Colonic mucosa (tissue), 4 donors: Measurements from ENCODE around the gene PRMT1. TPM values are rescaled to one million over a fixed set of nuclear protein-coding genes. Genes with fewer than 3 reads are reported as not detected.

Experiments
- DNase-seq: peaks from one replicate; pipeline ENCODE4 v3.0.0-alpha.2; 2020
- H3K27ac ChIP-seq: fragments of 200-600 bp; one replicate; pipeline ENCODE4 v1.8.0; 2021
- H3K27me3 ChIP-seq: fragments of 200-600 bp; one replicate; pipeline ENCODE4 v1.8.0; 2021
- H3K36me3 ChIP-seq: fragments of 200-600 bp; one replicate; pipeline ENCODE4 v1.8.0; 2021
- H3K4me1 ChIP-seq: fragments of 200-600 bp; one replicate; pipeline ENCODE4 v1.8.0; 2021; ENCODE audit warnings: mild to moderate bottlenecking
- H3K4me3 ChIP-seq: fragments of 200-600 bp; one replicate; pipeline ENCODE4 v1.8.0; 2021
- H3K9ac ChIP-seq, 2 donors: one replicate each; pipeline ENCODE4 v1.7.0; 2013; ENCODE audit warnings: control low read depth in 2 of 2, low read depth in 2 of 2, low read length in 2 of 2
- H3K9me3 ChIP-seq: fragments of 200-600 bp; one replicate; pipeline ENCODE4 v1.8.0; 2021
- intact Hi-C: fragments of 100-400 bp; cut with DNase I; formaldehyde crosslinking; loops from one replicate; pipeline ENCODE4 v1.14.1; 2022
- total RNA-seq, 2 donors: library from RNA; stranded (reverse); fragmentation: NEBNext Ultra II Directional in 1 of 2; extraction: Animal tissue kit (Norgen Biotek cat#: 25700) in 1 of 2; gene quantifications; one replicate each; pipeline ENCODE4 v1.2.1, GENCODE V29; 2021
- TF ChIP-seq, protein P1 (sequence below): fragments of 200-600 bp; IDR thresholded peaks from one replicate; pipeline ENCODE4 v1.8.0; 2022; ENCODE audit warnings: antibody characterized with exemption, mild to moderate bottlenecking
- donor health status: healthy.
- donor health status: DM: no; HTN: no; CAD: no.
- donor health status: DM: no; HTN: no; CAD: no.

The PRMT1 gene
- total RNA-seq, 2 donors from 2014 or later, result 81.3 to 177 TPM

DNA sequence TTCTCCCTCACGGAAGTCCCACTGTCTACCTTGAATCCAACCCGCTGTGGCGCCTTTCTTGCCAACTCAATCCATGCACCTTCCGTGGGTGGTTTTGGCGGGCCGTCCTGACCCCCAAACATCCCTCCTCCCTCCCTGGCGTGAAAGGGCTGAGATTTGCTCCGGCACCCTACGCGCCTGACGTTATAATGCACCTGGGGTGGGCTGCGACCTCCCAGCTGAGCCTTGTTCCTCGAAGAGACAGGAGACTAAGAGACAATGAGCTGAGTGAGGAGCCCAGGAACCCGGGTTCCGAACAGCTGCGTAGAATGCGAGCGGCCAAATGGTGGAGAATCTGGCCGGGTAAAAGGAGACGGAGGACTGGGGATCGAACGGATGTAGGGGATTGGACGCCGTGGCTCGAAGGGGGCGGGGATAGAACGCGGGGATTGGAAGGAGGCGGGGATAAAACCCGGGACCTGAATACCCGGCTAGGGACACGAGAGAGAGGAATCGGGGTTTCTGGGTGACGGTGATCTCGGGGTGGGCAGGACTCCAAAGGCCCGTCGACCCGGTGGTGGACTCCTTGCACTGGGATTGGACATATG is 13.7 kb downstream of the PRMT1 start, which contains the start of gene CPT1C:
Gene CPT1C, plus strand, starts transcription at position 461 of the 587 bp plus-strand sequence. CDS start 1,137 bp downstream, outside the sequence.
- peak; percentile 85 for DNase-seq
- intact Hi-C loops, result no loop called here
- TF ChIP-seq, protein P1, sequence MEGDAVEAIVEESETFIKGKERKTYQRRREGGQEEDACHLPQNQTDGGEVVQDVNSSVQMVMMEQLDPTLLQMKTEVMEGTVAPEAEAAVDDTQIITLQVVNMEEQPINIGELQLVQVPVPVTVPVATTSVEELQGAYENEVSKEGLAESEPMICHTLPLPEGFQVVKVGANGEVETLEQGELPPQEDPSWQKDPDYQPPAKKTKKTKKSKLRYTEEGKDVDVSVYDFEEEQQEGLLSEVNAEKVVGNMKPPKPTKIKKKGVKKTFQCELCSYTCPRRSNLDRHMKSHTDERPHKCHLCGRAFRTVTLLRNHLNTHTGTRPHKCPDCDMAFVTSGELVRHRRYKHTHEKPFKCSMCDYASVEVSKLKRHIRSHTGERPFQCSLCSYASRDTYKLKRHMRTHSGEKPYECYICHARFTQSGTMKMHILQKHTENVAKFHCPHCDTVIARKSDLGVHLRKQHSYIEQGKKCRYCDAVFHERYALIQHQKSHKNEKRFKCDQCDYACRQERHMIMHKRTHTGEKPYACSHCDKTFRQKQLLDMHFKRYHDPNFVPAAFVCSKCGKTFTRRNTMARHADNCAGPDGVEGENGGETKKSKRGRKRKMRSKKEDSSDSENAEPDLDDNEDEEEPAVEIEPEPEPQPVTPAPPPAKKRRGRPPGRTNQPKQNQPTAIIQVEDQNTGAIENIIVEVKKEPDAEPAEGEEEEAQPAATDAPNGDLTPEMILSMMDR, result no peak
- H3K9ac ChIP-seq, result peak within 1 kb of the TSS; percentile 7 to 32
- no peaks in the 10 kb centered on the region for H3K9me3 ChIP-seq
- peaks cover 4% of the 10 kb centered on the region for H3K4me1 ChIP-seq
- peak within 1 kb of the TSS; percentile 42 for H3K4me3 ChIP-seq
- H3K27ac ChIP-seq, result peak within 1 kb of the TSS; percentile 25
- H3K36me3 ChIP-seq, result no peaks in the 10 kb centered on the region
- H3K27me3 ChIP-seq, result peaks cover 12% of the 10 kb centered on the region

GRCh38 chr19:49691243-49692146 is 14.4 kb downstream of the PRMT1 start:
- peak; percentile 44 for DNase-seq
- Histone ChIP-seq H3K4me1 (peaks cover 4% of the 10 kb centered on the region), H3K27me3 (peaks cover 12% of the 10 kb centered on the region), H3K36me3 (no peaks in the 10 kb centered on the region), H3K4me3 (peak overlapping the region; percentile 42), H3K9ac (peak overlapping the region in 1 of 2 donors; percentile 24), H3K9me3 (no peaks in the 10 kb centered on the region), H3K27ac (no peak overlapping the region)
- intact Hi-C loops, result no loop called here
- TF ChIP-seq, protein P1, result no peak

- TF ChIP-seq, protein P1, result no peak
- H3K4me3 ChIP-seq, result no peak overlapping the region
- intact Hi-C loops, result no loop called here
- H3K9me3 ChIP-seq, result no peaks in the 10 kb centered on the region
- DNase-seq, result no peak
- H3K9ac ChIP-seq, result no peak overlapping the region
- no peaks in the 10 kb centered on the region for H3K36me3 ChIP-seq
- peaks cover 12% of the 10 kb centered on the region for H3K27me3 ChIP-seq
- H3K4me1 ChIP-seq, result peaks cover 4% of the 10 kb centered on the region
- no peak overlapping the region for H3K27ac ChIP-seq
Measured at GRCh38 chr19:49692147-49692506, 15.1 kb downstream of the PRMT1 start.

DNA sequence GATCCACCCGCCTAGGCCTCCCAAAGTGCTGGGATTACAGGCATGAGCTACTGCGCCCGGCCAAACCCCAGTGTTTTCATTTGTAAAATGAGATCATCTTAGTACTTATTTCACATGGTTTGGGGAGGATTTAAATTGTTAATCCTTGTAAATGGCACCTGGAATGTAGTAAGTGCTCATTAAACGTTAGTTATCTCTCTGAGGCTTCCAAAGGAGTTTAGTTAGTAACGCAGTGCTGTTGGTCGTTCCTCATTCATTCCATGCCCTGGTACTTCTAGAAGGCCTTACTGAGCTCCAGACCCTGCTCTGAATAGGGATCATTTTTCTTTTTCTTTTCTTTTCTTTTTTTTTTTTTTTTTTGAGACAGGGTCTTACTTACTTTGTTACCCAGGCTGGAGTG is 19.0 kb downstream of the PRMT1 start:
- no peak overlapping the region for H3K9ac ChIP-seq
- H3K4me1 ChIP-seq, result no peaks in the 10 kb centered on the region
- H3K4me3 ChIP-seq, result no peak overlapping the region
- no peaks in the 10 kb centered on the region for H3K9me3 ChIP-seq
- H3K27ac ChIP-seq, result no peak overlapping the region
- no peaks in the 10 kb centered on the region for H3K36me3 ChIP-seq
- DNase-seq, result no peak
- intact Hi-C loops, result no loop called here
- TF ChIP-seq, protein P1, result no peak
- no peaks in the 10 kb centered on the region for H3K27me3 ChIP-seq

DNA sequence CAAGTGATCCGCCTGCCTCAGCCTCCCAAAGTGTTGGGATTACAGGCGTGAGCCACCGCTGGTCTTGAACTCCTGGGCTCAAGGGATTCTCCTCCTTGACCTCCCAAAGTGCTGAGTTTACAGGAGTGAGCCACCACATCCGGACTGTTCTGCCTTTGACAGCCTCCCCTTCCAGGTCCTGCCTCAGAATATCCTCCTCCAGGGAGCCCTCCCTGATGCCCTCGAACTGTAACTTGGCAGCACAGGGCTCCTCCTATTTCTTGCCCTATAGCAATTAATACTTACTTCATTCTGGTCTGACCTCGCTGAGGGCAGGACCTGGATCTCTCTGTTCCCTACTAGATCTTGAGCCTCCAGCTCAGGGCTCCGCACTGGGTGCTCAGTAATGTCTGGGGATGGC is 19.8 kb downstream of the PRMT1 start:
- no peak overlapping the region for H3K9ac ChIP-seq

More for the DNA sequence above, 19.8 kb downstream of the PRMT1 start:
- no peak for DNase-seq
- TF ChIP-seq, protein P1, result no peak
- Histone ChIP-seq H3K4me1 (no peaks in the 10 kb centered on the region), H3K4me3 (no peak overlapping the region), H3K27me3 (no peaks in the 10 kb centered on the region), H3K9me3 (no peaks in the 10 kb centered on the region), H3K36me3 (no peaks in the 10 kb centered on the region), H3K27ac (no peak overlapping the region)
- intact Hi-C loops, result no loop called here
